HEK293 (cell line): Measurements from ENCODE around the gene FASLG.

Experiments
- CTCF ChIA-PET: fragments of 350-600 bp; formaldehyde crosslinking; extraction: SDS; loops from one replicate; lab custom pipeline; 2021; ENCODE audit warnings: antibody characterized with exemption; lab: Yijun Ruan, JAX
- POLR2A ChIA-PET: fragments of 300-600 bp; formaldehyde crosslinking; extraction: SDS; loops from one replicate; lab custom pipeline; 2020; ENCODE audit warnings: antibody characterized with exemption, inconsistent platforms; lab: Yijun Ruan, JAX
- H3K27ac ChIP-seq: fragments of 200-500 bp; sonication (Bioruptor generic); 2 replicates; pipeline ENCODE4 v1.5.1; 2014; ENCODE audit warnings: low read depth, low read length, control low read depth, inconsistent platforms; ENCODE audit errors: extremely low read depth
- H3K36me3 ChIP-seq, 2 experiments: fragments of 200-500 bp in 1 of 2; sonication (Bioruptor generic) in 1 of 2; 1 replicate in 1 of 2; 2 replicates in 1 of 2; pipeline ENCODE4 v1.5.1; 2014 to 2017; ENCODE audit warnings: inconsistent platforms in 2 of 2, low read length in 2 of 2; ENCODE audit not compliant: control insufficient read depth in 2 of 2, insufficient read depth in 1 of 2
- H3K4me1 ChIP-seq: fragments of 200-500 bp; sonication (Bioruptor generic); 2 replicates; pipeline ENCODE4 v1.5.1; 2014; ENCODE audit warnings: mild to moderate bottlenecking, low read length, inconsistent platforms; ENCODE audit not compliant: control insufficient read depth, insufficient read depth
- H3K4me3 ChIP-seq: 2 replicates; pipeline ENCODE4 v1.5.1; 2011; ENCODE audit warnings: low read depth, mild to moderate bottlenecking, control low read depth, low read length, moderate library complexity
- H3K9me3 ChIP-seq: fragments of 200-500 bp; sonication (Bioruptor generic); 2 replicates; pipeline ENCODE4 v1.5.1; 2014; ENCODE audit warnings: low read depth, low read length, inconsistent platforms; ENCODE audit not compliant: control insufficient read depth, insufficient read depth
- FEZF1 ChIP-seq: fragments of 450-650 bp; formaldehyde crosslinking; IDR thresholded peaks from 2 replicates; pipeline ENCODE4 v1.5.1; 2016; ENCODE audit warnings: missing biosample characterization, missing genetic modification characterization
- KLF16 ChIP-seq: fragments of 450-650 bp; formaldehyde crosslinking; IDR thresholded peaks from 2 replicates; pipeline ENCODE4 v1.5.1; 2017; ENCODE audit warnings: missing biosample characterization, missing genetic modification characterization
- MZF1 ChIP-seq: fragments of 450-650 bp; formaldehyde crosslinking; IDR thresholded peaks from 2 replicates; pipeline ENCODE4 v1.5.1; 2017; ENCODE audit warnings: missing biosample characterization, missing genetic modification characterization, borderline replicate concordance
- SCRT1 ChIP-seq: fragments of 450-650 bp; formaldehyde crosslinking; IDR thresholded peaks from 2 replicates; pipeline ENCODE4 v1.5.1; 2016; ENCODE audit warnings: missing biosample characterization, missing genetic modification characterization, borderline replicate concordance
- SETDB1 ChIP-seq: IDR thresholded peaks from one replicate; pipeline ENCODE4 v1.6.1; 2017; ENCODE audit warnings: mild to moderate bottlenecking, low read length, moderate library complexity, mixed read lengths; ENCODE audit not compliant: insufficient read length
- SP7 ChIP-seq: fragments of 450-650 bp; formaldehyde crosslinking; IDR thresholded peaks from 2 replicates; pipeline ENCODE4 v1.5.1; 2016; ENCODE audit warnings: missing biosample characterization, missing genetic modification characterization
- ZBTB17 ChIP-seq: fragments of 450-650 bp; formaldehyde crosslinking; IDR thresholded peaks from 2 replicates; pipeline ENCODE4 v1.5.1; 2016; ENCODE audit warnings: missing biosample characterization, missing genetic modification characterization
- ZBTB49 ChIP-seq: fragments of 450-650 bp; formaldehyde crosslinking; IDR thresholded peaks from 2 replicates; pipeline ENCODE4 v1.5.1; 2016; ENCODE audit warnings: missing biosample characterization, missing genetic modification characterization, low read depth
- ZBTB7A ChIP-seq: fragments of 450-650 bp; formaldehyde crosslinking; IDR thresholded peaks from 2 replicates; pipeline ENCODE4 v1.5.1; 2016; ENCODE audit warnings: low read depth, missing biosample characterization, missing genetic modification characterization
- ZFP37 ChIP-seq: fragments of 450-650 bp; formaldehyde crosslinking; IDR thresholded peaks from 2 replicates; pipeline ENCODE4 v1.5.1; 2016; ENCODE audit warnings: missing biosample characterization, missing genetic modification characterization
- ZFP41 ChIP-seq: fragments of 450-650 bp; formaldehyde crosslinking; IDR thresholded peaks from 2 replicates; pipeline ENCODE4 v1.5.1; 2016; ENCODE audit warnings: missing biosample characterization, missing genetic modification characterization, borderline replicate concordance
- ZNF169 ChIP-seq: fragments of 450-650 bp; formaldehyde crosslinking; IDR thresholded peaks from 2 replicates; pipeline ENCODE4 v1.5.1; 2016; ENCODE audit warnings: missing biosample characterization, missing genetic modification characterization
- ZNF223 ChIP-seq: fragments of 450-650 bp; formaldehyde crosslinking; IDR thresholded peaks from 2 replicates; pipeline ENCODE4 v1.5.1; 2016; ENCODE audit warnings: missing biosample characterization, missing genetic modification characterization
- ZNF274 ChIP-seq, 2 experiments: fragments of 200-500 bp in 1 of 2; fragments of 450-650 bp in 1 of 2; sonication (Bioruptor generic) in 1 of 2; formaldehyde crosslinking in 1 of 2; IDR thresholded peaks; 2 replicates each; pipeline versions ENCODE4 v1.5.1 to v1.6.1; 2014 to 2016; ENCODE audit warnings: borderline replicate concordance in 1 of 2, inconsistent platforms in 1 of 2, low read length in 1 of 2, missing biosample characterization in 1 of 2, missing genetic modification characterization in 1 of 2
- ZNF394 ChIP-seq: fragments of 450-650 bp; formaldehyde crosslinking; IDR thresholded peaks from 2 replicates; pipeline ENCODE4 v1.5.1; 2016; ENCODE audit warnings: missing biosample characterization, missing genetic modification characterization, mild to moderate bottlenecking, moderate library complexity, borderline replicate concordance
- ZNF560 ChIP-seq: fragments of 450-650 bp; formaldehyde crosslinking; IDR thresholded peaks from 2 replicates; pipeline ENCODE4 v1.5.1; 2017; ENCODE audit warnings: missing biosample characterization, missing genetic modification characterization, borderline replicate concordance
- ZNF664 ChIP-seq: fragments of 450-650 bp; formaldehyde crosslinking; IDR thresholded peaks from 2 replicates; pipeline ENCODE4 v1.5.1; 2016; ENCODE audit warnings: missing biosample characterization, missing genetic modification characterization
- ZNF701 ChIP-seq: fragments of 450-650 bp; formaldehyde crosslinking; IDR thresholded peaks from 2 replicates; pipeline ENCODE4 v1.5.1; 2016; ENCODE audit warnings: missing biosample characterization, missing genetic modification characterization
- ZNF768 ChIP-seq: fragments of 450-650 bp; formaldehyde crosslinking; IDR thresholded peaks from 2 replicates; pipeline ENCODE4 v1.5.1; 2018; ENCODE audit warnings: missing biosample characterization, mild to moderate bottlenecking, missing genetic modification characterization
- ZNF776 ChIP-seq: fragments of 450-650 bp; formaldehyde crosslinking; IDR thresholded peaks from 2 replicates; pipeline ENCODE4 v1.5.0; 2017; ENCODE audit warnings: missing biosample characterization, missing genetic modification characterization, borderline replicate concordance
- ZSCAN30 ChIP-seq: fragments of 450-650 bp; IDR thresholded peaks from 2 replicates; pipeline ENCODE4 v1.5.1; 2018; ENCODE audit warnings: missing biosample characterization, mild to moderate bottlenecking, missing genetic modification characterization, moderate library complexity
- ZSCAN4 ChIP-seq: fragments of 450-650 bp; formaldehyde crosslinking; IDR thresholded peaks from 2 replicates; pipeline ENCODE4 v1.5.1; 2017; ENCODE audit warnings: missing biosample characterization, missing genetic modification characterization

FASLG gene

GRCh38 chr1:172669011-172669410 is 10.1 kb downstream of the FASLG start:
- ChIA-PET CTCF (no interaction called here), POLR2A (no interaction called here)
- Histone ChIP-seq H3K27ac (no peak overlapping the region), H3K9me3 (no peaks in the 10 kb centered on the region), H3K36me3 (no peaks in the 10 kb centered on the region), H3K4me3 (no peak overlapping the region), H3K4me1 (no peaks in the 10 kb centered on the region)
- TF ChIP-seq ZNF664 (tag by site-specific recombination) (no peak), ZNF768 (no peak), ZSCAN30 (tag by site-specific recombination) (no peak), ZNF274 (IDR thresholded peaks at IDR 0.05; ENCODE audit: low read length) (no peak), ZNF274 (tag by site-specific recombination; IDR thresholded peaks at IDR 0.05; ENCODE audit: borderline replicate concordance) (no peak), ZFP37 (tag by site-specific recombination) (no peak), KLF16 (tag by site-specific recombination) (no peak), ZNF394 (tag by site-specific recombination) (no peak)

- no peaks in the 10 kb centered on the region for H3K4me1 ChIP-seq
- POLR2A ChIA-PET = no interaction called here
- no peaks in the 10 kb centered on the region for H3K9me3 ChIP-seq
- no peak overlapping the region for H3K4me3 ChIP-seq
- CTCF ChIA-PET = interaction anchor here (0.5 kb wide), 1 partner anchor 396 kb away, joined by 3 read pairs; no protein-coding TSS in a partner anchor
- H3K27ac ChIP-seq = no peak overlapping the region
- TF ChIP-seq ZBTB17 (tag by site-specific recombination) = no peak
- TF ChIP-seq FEZF1 (tag by site-specific recombination) = no peak
- no peak for TF ChIP-seq ZFP41 (tag by site-specific recombination)
- no peak for TF ChIP-seq ZNF701
- TF ChIP-seq ZNF776 (tag by site-specific recombination) = no peak
- TF ChIP-seq ZBTB49 (tag by site-specific recombination) = no peak
- TF ChIP-seq ZNF169 (tag by site-specific recombination) = no peak
- no peak for TF ChIP-seq SP7
- TF ChIP-seq ZBTB7A (tag by site-specific recombination) = no peak
- TF ChIP-seq MZF1 (tag by site-specific recombination) = no peak
- TF ChIP-seq SETDB1 = no peak
- TF ChIP-seq SCRT1 (tag by site-specific recombination) = no peak
- TF ChIP-seq ZFP37 (tag by site-specific recombination) = no peak
- no peak for TF ChIP-seq ZSCAN4 (tag by site-specific recombination)
- no peak for TF ChIP-seq ZNF223 (tag by site-specific recombination)
- no peak for TF ChIP-seq ZNF560
- H3K36me3 ChIP-seq = no peaks in the 10 kb centered on the region
Observed at GRCh38 chr1:172670316-172670715, 11.4 kb downstream of the FASLG start.
